Mesendoderm (in vitro differentiated cells): ENCODE measurements around the gene SPPL2B.

Source experiments
- DNase-seq: peaks from one replicate; pipeline ENCODE4 v3.0.0; 2013
- H2AK5ac ChIP-seq: 2 replicates; pipeline ENCODE4 v1.6.1; 2013; ENCODE audit warnings: low read length, inconsistent platforms
- H2BK120ac ChIP-seq: 2 replicates; pipeline ENCODE4 v1.6.1; 2013; ENCODE audit warnings: low read depth, mild to moderate bottlenecking, low read length, moderate library complexity, mixed read lengths
- H2BK15ac ChIP-seq: replicated peaks from 2 replicates; pipeline ENCODE4 v1.6.1; 2013; ENCODE audit warnings: low read depth, mild to moderate bottlenecking, moderate library complexity
- H2BK5ac ChIP-seq: 2 replicates; pipeline ENCODE4 v1.6.1; 2013; ENCODE audit warnings: low read length, inconsistent platforms
- H3K18ac ChIP-seq: 2 replicates; pipeline ENCODE4 v1.6.1; 2013; ENCODE audit warnings: mild to moderate bottlenecking, low read length, mixed read lengths
- H3K23ac ChIP-seq: one replicate; pipeline ENCODE4 v1.6.1; 2013; ENCODE audit warnings: low read length
- H3K27ac ChIP-seq: 2 replicates; pipeline ENCODE4 v1.5.1; 2013; ENCODE audit warnings: low read depth, mild to moderate bottlenecking, inconsistent platforms, low read length, moderate library complexity
- H3K27me3 ChIP-seq: 2 replicates; pipeline ENCODE4 v1.6.1; 2013; ENCODE audit warnings: low read length, control low read depth, mild to moderate bottlenecking, inconsistent platforms; ENCODE audit not compliant: insufficient read depth, poor library complexity
- H3K36me3 ChIP-seq: 2 replicates; pipeline ENCODE4 v1.6.1; 2013; ENCODE audit warnings: low read length, inconsistent platforms; ENCODE audit not compliant: control insufficient read depth, insufficient read depth
- H3K4ac ChIP-seq: one replicate; pipeline ENCODE4 v1.6.1; 2013; ENCODE audit warnings: low read depth, mild to moderate bottlenecking, low read length, moderate library complexity
- H3K4me1 ChIP-seq: 2 replicates; pipeline ENCODE4 v1.6.1; 2013; ENCODE audit warnings: low read depth, low read length, inconsistent platforms; ENCODE audit not compliant: control insufficient read depth
- H3K4me2 ChIP-seq: 2 replicates; pipeline ENCODE4 v1.6.1; 2013; ENCODE audit warnings: low read length
- H3K4me3 ChIP-seq: 2 replicates; pipeline ENCODE4 v1.5.1; 2013; ENCODE audit warnings: mild to moderate bottlenecking, low read length
- H3K56ac ChIP-seq: one replicate; pipeline ENCODE4 v1.6.1; 2013; ENCODE audit warnings: low read length
- H3K79me1 ChIP-seq: 2 replicates; pipeline ENCODE4 v1.6.1; 2013; ENCODE audit warnings: low read length, inconsistent platforms
- H3K79me2 ChIP-seq: 2 replicates; pipeline ENCODE4 v1.6.1; 2013; ENCODE audit warnings: mild to moderate bottlenecking, low read length; ENCODE audit not compliant: control insufficient read depth, insufficient read depth
- H3K9ac ChIP-seq: 2 replicates; pipeline ENCODE4 v1.6.1; 2013; ENCODE audit warnings: low read length, inconsistent platforms
- H4K5ac ChIP-seq: one replicate; pipeline ENCODE4 v1.6.1; 2013; ENCODE audit warnings: low read length
- H4K8ac ChIP-seq: one replicate; pipeline ENCODE4 v1.6.1; 2013; ENCODE audit warnings: low read depth, mild to moderate bottlenecking, control low read depth, low read length, moderate library complexity
- WGBS: extraction: QIAGEN DNeasy Blood & Tissue Kit; methylation state at CpG from one replicate; pipeline ENCODE4 v1.1.7; 2013; ENCODE audit warnings: low lambda C conversion rate, missing lambda C conversion rate; ENCODE audit not compliant: insufficient coverage; ENCODE audit errors: extremely low coverage; 5-methylcytosine and 5-hydroxymethylcytosine counted together

The SPPL2B gene

GRCh38 chr19:2359992-2360685, 31.7 kb downstream of the SPPL2B start, which contains the start of gene TMPRSS9:
TSS of gene TMPRSS9 (plus strand) at chr19:2360265. CDS start at chr19:2389786, 29,521 bp downstream.
- no CpG with 5 or more reads among the region's 44 CpGs for WGBS
- Histone ChIP-seq H3K79me1 (no peaks in the 10 kb centered on the region), H3K36me3 (no peaks in the 10 kb centered on the region), H3K27ac (no peak within 1 kb of the TSS), H2BK120ac (no peak within 1 kb of the TSS), H4K5ac (no peak within 1 kb of the TSS), H3K4me3 (no peak within 1 kb of the TSS), H3K4me1 (no peaks in the 10 kb centered on the region), H3K4ac (no peak within 1 kb of the TSS), H3K18ac (no peak within 1 kb of the TSS), H4K8ac (no peak within 1 kb of the TSS), H2AK5ac (no peak within 1 kb of the TSS), H3K79me2 (no peaks in the 10 kb centered on the region), H3K56ac (no peak within 1 kb of the TSS), H2BK15ac (no peak within 1 kb of the TSS), H3K4me2 (no peak within 1 kb of the TSS), H3K27me3 (no peaks in the 10 kb centered on the region), H3K9ac (no peak within 1 kb of the TSS), H2BK5ac (no peak within 1 kb of the TSS), H3K23ac (peak within 1 kb of the TSS; percentile 6)
- no peak for DNase-seq

DNA sequence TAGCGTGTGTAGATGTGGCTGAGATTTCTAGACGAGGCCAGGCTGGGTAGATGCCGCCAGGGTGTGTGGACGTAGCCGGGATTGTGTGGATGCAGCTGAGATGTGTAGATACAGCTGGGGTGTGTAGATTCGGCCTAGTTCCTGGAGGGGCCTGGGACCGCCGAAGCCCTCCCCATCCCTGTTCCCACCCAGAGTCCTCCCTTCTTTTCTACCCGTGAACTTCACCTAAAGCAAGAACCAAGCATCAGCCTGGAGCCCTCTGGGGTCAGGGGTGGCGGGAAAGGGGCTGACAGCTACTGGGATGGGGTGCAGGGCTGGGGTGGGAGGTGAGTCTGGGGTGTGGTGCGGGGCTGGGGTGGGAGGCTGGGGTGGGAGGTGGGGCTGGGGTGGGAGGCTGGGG, 32.3 kb downstream of the SPPL2B start:
- no peaks in the 10 kb centered on the region for H3K4me1 ChIP-seq
- H3K79me2 ChIP-seq: no peaks in the 10 kb centered on the region
- no peak for DNase-seq
- H4K8ac ChIP-seq: no peak overlapping the region
- no peak overlapping the region for H3K56ac ChIP-seq
- no peak overlapping the region for H3K27ac ChIP-seq
- H2AK5ac ChIP-seq: no peak overlapping the region
- no peaks in the 10 kb centered on the region for H3K79me1 ChIP-seq
- no peaks in the 10 kb centered on the region for H3K36me3 ChIP-seq
- H3K4me2 ChIP-seq: no peak overlapping the region
- H2BK5ac ChIP-seq: no peak overlapping the region
- no peak overlapping the region for H3K4ac ChIP-seq
- H4K5ac ChIP-seq: no peak overlapping the region
- no CpG with 5 or more reads among the region's 11 CpGs for WGBS
- H2BK120ac ChIP-seq: no peak overlapping the region
- H3K9ac ChIP-seq: no peak overlapping the region
- H3K4me3 ChIP-seq: no peak overlapping the region
- H3K27me3 ChIP-seq: no peaks in the 10 kb centered on the region
- peak overlapping the region; percentile 6 for H3K23ac ChIP-seq
- no peak overlapping the region for H3K18ac ChIP-seq
- no peak overlapping the region for H2BK15ac ChIP-seq

DNA sequence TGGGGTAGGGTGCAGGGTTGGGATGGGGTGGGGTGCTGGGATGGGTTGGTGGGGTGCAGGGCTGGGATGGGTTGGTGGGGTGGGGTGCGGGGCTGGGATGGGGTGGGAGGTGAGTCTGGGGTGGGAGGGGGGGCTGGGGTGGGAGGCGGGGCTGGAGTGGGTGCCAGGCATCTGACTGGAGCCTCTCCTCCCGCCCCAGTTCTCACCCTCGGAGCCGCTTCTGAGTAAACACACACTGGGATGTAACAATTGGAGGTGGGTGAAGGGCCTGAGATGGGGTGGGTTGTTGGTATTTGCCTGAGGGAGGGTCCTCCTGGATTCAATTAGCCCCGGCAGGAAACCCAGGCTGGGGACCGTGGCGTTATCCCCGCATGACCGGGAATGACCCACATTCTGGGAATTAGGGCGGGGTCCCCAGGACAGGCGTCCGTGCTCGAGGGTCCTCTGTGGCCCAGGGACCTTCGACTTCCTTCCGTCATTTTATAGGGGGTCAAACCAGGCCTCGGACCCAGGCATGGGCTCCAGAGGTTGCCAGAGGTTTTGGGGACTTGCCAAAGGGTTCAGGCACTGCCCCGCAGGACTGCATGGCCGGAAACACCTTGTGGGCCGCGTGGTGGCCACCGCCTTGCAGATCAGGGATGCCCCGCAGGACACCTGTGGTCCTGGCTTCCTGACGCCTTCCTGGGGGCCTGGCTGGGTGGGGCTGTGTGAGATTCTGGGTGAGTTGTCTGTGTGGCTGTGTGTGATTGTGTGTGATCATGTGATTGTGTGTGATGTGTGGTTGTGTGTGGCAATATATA, 33.0 kb downstream of the SPPL2B start:
- Histone ChIP-seq H3K4me3 (no peak overlapping the region), H3K79me1 (no peaks in the 10 kb centered on the region), H3K4me1 (no peaks in the 10 kb centered on the region), H3K79me2 (no peaks in the 10 kb centered on the region), H3K56ac (no peak overlapping the region), H3K18ac (no peak overlapping the region), H3K36me3 (no peaks in the 10 kb centered on the region), H3K4ac (no peak overlapping the region), H3K23ac (no peak overlapping the region), H2BK5ac (no peak overlapping the region), H3K4me2 (no peak overlapping the region), H3K9ac (no peak overlapping the region), H3K27ac (no peak overlapping the region), H3K27me3 (no peaks in the 10 kb centered on the region), H4K8ac (no peak overlapping the region), H2BK120ac (no peak overlapping the region), H2AK5ac (no peak overlapping the region), H4K5ac (no peak overlapping the region), H2BK15ac (no peak overlapping the region)
- WGBS: no CpG with 5 or more reads among the region's 24 CpGs
- no peak for DNase-seq

GRCh38 chr19:2362046-2362969, 33.8 kb downstream of the SPPL2B start:
- H3K9ac ChIP-seq: no peak overlapping the region
- H4K8ac ChIP-seq: no peak overlapping the region
- H4K5ac ChIP-seq: no peak overlapping the region
- 100% methylated on average over 9 of the region's 11 CpGs for WGBS
- no peak overlapping the region for H2AK5ac ChIP-seq
- no peak overlapping the region for H2BK5ac ChIP-seq
- no peaks in the 10 kb centered on the region for H3K79me1 ChIP-seq
- H3K27ac ChIP-seq: no peak overlapping the region
- no peak for DNase-seq
- no peaks in the 10 kb centered on the region for H3K4me1 ChIP-seq
- H3K18ac ChIP-seq: no peak overlapping the region
- H3K56ac ChIP-seq: no peak overlapping the region
- H3K79me2 ChIP-seq: no peaks in the 10 kb centered on the region
- H2BK120ac ChIP-seq: no peak overlapping the region
- no peak overlapping the region for H3K23ac ChIP-seq
- no peak overlapping the region for H3K4me2 ChIP-seq
- H3K27me3 ChIP-seq: no peaks in the 10 kb centered on the region
- H3K4me3 ChIP-seq: no peak overlapping the region
- no peak overlapping the region for H2BK15ac ChIP-seq
- H3K36me3 ChIP-seq: no peaks in the 10 kb centered on the region
- H3K4ac ChIP-seq: no peak overlapping the region

DNA sequence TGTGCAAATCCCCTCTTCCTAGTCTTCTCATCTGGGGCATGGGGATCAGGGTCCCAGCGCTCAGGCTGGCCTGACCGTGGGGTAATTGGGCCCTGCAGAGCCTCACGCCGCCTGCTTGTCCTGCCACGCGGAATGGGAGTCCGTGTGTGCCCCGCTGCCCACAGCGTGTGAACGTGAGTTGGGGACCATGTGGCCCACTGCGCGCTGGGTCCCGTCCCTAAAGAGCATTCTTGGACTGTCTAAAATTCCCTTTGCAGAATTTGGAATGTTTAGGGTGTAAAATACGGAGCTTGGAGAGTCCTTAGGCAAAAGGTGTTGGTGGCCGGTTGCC, 34.5 kb downstream of the SPPL2B start:
- Histone ChIP-seq H3K79me2 (no peaks in the 10 kb centered on the region), H3K4me3 (no peak overlapping the region), H3K4ac (no peak overlapping the region), H3K23ac (no peak overlapping the region), H3K79me1 (no peaks in the 10 kb centered on the region), H2AK5ac (no peak overlapping the region), H4K8ac (no peak overlapping the region), H3K18ac (no peak overlapping the region), H2BK5ac (no peak overlapping the region), H3K27ac (no peak overlapping the region), H3K4me1 (no peaks in the 10 kb centered on the region), H3K4me2 (no peak overlapping the region), H4K5ac (no peak overlapping the region), H2BK15ac (no peak overlapping the region), H3K27me3 (no peaks in the 10 kb centered on the region), H3K9ac (no peak overlapping the region), H3K36me3 (no peaks in the 10 kb centered on the region), H3K56ac (no peak overlapping the region), H2BK120ac (no peak overlapping the region)
- no peak for DNase-seq
- WGBS: no CpG with 5 or more reads among the region's 15 CpGs
